Left lung (tissue), 10 donors: ENCODE data around the gene PLPP3. TPM values are rescaled to one million over a fixed set of nuclear protein-coding genes. Genes with fewer than 3 reads are reported as not detected.

ENCODE experiments used
- ATAC-seq: fragments of 200-7000 bp; cut with Tn5 transposase; one replicate; pipeline ENCODE4 v1.9.1; 2020; ENCODE audit warnings: moderate library complexity
- DNase-seq, 4 donors: peaks; one replicate each; pipeline ENCODE4 v3.0.0-alpha.2; 2013 to 2020
- H3K27ac ChIP-seq, 2 donors: fragments of 200-600 bp; sonication (generic) in 1 of 2; one replicate each; pipeline versions ENCODE4 v1.5.0 to v1.8.0; 2020 to 2021
- H3K27me3 ChIP-seq, 2 donors: fragments of 200-600 bp; sonication (generic) in 1 of 2; one replicate each; pipeline versions ENCODE4 v1.5.0 to v1.8.0; 2020 to 2021
- H3K36me3 ChIP-seq, 2 donors: fragments of 200-600 bp; sonication (generic) in 1 of 2; one replicate each; pipeline versions ENCODE4 v1.5.0 to v1.8.0; 2020 to 2021
- H3K4me1 ChIP-seq, 2 donors: fragments of 200-600 bp; one replicate each; pipeline ENCODE4 v1.8.0; 2021
- H3K4me3 ChIP-seq, 2 donors: fragments of 200-600 bp; sonication (generic) in 1 of 2; one replicate each; pipeline versions ENCODE4 v1.5.0 to v1.8.0; 2020 to 2021; ENCODE audit warnings: mild to moderate bottlenecking in 1 of 2
- H3K9me3 ChIP-seq, 2 donors: fragments of 200-600 bp; sonication (generic) in 1 of 2; one replicate each; pipeline versions ENCODE4 v1.5.0 to v1.8.0; 2020 to 2021
- intact Hi-C, 2 donors: fragments of 100-400 bp; cut with DNase I; formaldehyde crosslinking; loops; one replicate each; pipeline versions ENCODE4 v1.11.2 to v1.14.2; 2022
- polyA plus RNA-seq, 6 donors: library from polyadenylated mRNA; unstranded; fragments of 120-200 nt; gene quantifications; one replicate each; pipeline ENCODE4 v1.2.1, GENCODE V29; 2013; ENCODE audit not compliant: insufficient read length in 6 of 6
- total RNA-seq, 2 donors: library from RNA; stranded (reverse); fragmentation: NEBNext Ultra II Directional; extraction: Animal tissue kit (Norgen Biotek cat#: 25700); gene quantifications; one replicate each; pipeline ENCODE4 v1.2.1, GENCODE V29; 2021
- TF ChIP-seq, protein P1 (sequence below), 2 donors: fragments of 200-600 bp; sonication (generic) in 1 of 2; IDR thresholded peaks; one replicate each; pipeline versions ENCODE4 v1.5.0 to v1.8.0; 2021; ENCODE audit warnings: antibody characterized with exemption in 2 of 2
- donor health status: DM: no; HTN: yes; CAD: no.
- donor health status: DM: no; HTN: no; CAD: no.

PLPP3 gene
- total and polyA plus RNA-seq, 8 donors, result 44.5 to 145 (median 115) TPM

DNA sequence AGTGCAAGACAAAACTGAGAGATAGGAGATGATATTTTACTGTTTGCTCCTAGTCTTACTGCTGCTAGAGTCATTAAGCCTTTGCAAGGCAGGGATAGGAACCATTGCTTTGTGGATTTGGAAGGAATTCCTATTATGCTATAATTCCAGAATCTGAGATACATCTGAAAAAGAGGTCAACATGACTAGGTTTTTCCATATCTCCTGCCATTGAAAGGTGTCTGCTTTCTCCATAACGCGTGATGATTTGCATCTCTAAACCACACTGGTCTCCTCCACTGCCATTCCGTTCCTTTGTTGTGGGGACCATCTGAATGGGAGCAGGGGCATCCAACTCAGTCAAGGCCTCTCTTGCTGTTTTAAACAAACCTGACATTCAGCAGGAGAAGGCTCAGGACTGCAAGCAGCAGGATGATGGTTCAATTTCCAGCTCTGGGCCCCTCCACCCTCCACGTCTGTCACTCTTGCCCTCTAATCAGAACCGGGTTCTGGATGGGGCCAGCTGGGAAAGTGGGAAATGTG, 45.2 kb downstream of the PLPP3 start:
- DNase-seq (no peak), ATAC-seq (no peak)
- TF ChIP-seq, protein P1, sequence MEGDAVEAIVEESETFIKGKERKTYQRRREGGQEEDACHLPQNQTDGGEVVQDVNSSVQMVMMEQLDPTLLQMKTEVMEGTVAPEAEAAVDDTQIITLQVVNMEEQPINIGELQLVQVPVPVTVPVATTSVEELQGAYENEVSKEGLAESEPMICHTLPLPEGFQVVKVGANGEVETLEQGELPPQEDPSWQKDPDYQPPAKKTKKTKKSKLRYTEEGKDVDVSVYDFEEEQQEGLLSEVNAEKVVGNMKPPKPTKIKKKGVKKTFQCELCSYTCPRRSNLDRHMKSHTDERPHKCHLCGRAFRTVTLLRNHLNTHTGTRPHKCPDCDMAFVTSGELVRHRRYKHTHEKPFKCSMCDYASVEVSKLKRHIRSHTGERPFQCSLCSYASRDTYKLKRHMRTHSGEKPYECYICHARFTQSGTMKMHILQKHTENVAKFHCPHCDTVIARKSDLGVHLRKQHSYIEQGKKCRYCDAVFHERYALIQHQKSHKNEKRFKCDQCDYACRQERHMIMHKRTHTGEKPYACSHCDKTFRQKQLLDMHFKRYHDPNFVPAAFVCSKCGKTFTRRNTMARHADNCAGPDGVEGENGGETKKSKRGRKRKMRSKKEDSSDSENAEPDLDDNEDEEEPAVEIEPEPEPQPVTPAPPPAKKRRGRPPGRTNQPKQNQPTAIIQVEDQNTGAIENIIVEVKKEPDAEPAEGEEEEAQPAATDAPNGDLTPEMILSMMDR (IDR thresholded peaks at IDR 0.05), result no peak
- H3K27ac ChIP-seq, result no peak overlapping the region
- H3K4me1 ChIP-seq, result peaks cover 5 to 17% of the 10 kb centered on the region in 2 donors
- no peak overlapping the region for H3K4me3 ChIP-seq
- H3K27me3 ChIP-seq, result no peaks in the 10 kb centered on the region
- intact Hi-C loops, result no loop called here
- H3K36me3 ChIP-seq, result peaks cover 0 to 58% of the 10 kb centered on the region in 2 donors
- H3K9me3 ChIP-seq, result no peaks in the 10 kb centered on the region

DNA sequence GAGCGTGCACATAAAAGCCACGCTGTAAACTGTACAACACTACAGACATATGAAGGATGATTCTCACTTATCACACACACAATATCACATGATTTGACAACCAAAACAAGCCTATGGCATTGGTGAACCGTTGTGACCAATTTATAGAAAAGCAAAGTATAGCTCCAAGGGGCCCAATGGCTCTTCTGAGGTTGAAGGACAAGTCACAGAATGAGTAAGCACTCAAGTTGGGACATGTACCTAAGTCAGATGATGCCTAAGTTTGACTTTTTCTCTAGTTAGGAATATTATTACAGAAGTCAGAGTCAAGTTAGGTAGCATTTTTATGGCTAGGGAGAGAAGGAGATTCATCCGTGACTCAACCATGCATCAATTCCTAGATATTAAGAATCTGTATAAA, 45.7 kb downstream of the PLPP3 start:
- ATAC-seq (no peak), DNase-seq (no peak)
- Histone ChIP-seq H3K4me1 (peaks cover 0 to 17% of the 10 kb centered on the region in 2 donors), H3K9me3 (no peaks in the 10 kb centered on the region), H3K27ac (no peak overlapping the region), H3K36me3 (peaks cover 0 to 58% of the 10 kb centered on the region in 2 donors), H3K27me3 (no peaks in the 10 kb centered on the region), H3K4me3 (no peak overlapping the region)
- intact Hi-C loops, result no loop called here
- TF ChIP-seq, protein P1 (IDR thresholded peaks at IDR 0.05), result no peak

DNA sequence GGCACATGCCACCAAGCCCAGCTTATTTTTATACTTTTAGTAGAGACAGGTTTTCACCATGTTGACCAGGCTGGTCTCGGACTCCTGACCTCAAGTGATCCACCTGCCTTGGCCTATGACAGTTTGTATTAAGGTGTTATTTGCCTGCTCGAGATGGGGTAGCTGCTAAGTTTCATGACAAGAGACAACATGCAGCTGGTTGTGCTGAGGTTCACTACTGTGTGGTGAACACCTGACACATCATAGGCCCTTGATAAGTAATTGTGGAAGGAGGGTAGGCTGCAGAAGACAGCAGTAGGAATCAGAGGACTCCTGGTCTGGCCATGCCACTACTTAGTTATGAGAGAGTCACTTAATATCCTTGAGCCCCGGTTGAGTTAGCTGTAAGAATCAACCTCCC, 46.2 kb downstream of the PLPP3 start:
- DNase-seq (no peak), ATAC-seq (no peak)
- TF ChIP-seq, protein P1 (IDR thresholded peaks at IDR 0.05), result no peak
- Histone ChIP-seq H3K9me3 (no peaks in the 10 kb centered on the region), H3K4me1 (peaks cover 0 to 21% of the 10 kb centered on the region in 2 donors), H3K27me3 (no peaks in the 10 kb centered on the region), H3K4me3 (no peak overlapping the region), H3K27ac (no peak overlapping the region), H3K36me3 (peaks cover 0 to 58% of the 10 kb centered on the region in 2 donors)
- intact Hi-C loops, result no loop called here

DNA sequence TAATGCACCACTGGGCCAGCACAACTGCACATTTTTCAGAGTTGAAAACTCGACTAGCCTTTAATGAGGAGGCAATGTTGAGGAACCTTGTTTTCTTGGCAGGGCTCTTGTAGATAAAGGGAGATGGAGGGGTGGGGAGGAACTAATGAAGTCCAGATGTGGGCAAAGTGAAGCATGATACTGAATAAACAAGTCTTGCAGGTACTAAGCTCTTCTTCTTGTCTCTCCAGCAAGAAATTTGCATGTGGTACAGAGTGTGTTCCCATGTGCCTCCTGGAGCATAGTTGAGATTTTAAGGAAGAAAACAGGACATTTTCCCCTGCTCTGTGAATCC, 47.0 kb downstream of the PLPP3 start:
- ATAC-seq (no peak), DNase-seq (no peak)
- Histone ChIP-seq H3K4me3 (no peak overlapping the region), H3K4me1 (peaks cover 3 to 28% of the 10 kb centered on the region in 2 donors), H3K27ac (no peak overlapping the region), H3K36me3 (peaks cover 0 to 58% of the 10 kb centered on the region in 2 donors), H3K9me3 (no peaks in the 10 kb centered on the region), H3K27me3 (no peaks in the 10 kb centered on the region)
- intact Hi-C loops, result no loop called here
- TF ChIP-seq, protein P1 (IDR thresholded peaks at IDR 0.05), result no peak

DNA sequence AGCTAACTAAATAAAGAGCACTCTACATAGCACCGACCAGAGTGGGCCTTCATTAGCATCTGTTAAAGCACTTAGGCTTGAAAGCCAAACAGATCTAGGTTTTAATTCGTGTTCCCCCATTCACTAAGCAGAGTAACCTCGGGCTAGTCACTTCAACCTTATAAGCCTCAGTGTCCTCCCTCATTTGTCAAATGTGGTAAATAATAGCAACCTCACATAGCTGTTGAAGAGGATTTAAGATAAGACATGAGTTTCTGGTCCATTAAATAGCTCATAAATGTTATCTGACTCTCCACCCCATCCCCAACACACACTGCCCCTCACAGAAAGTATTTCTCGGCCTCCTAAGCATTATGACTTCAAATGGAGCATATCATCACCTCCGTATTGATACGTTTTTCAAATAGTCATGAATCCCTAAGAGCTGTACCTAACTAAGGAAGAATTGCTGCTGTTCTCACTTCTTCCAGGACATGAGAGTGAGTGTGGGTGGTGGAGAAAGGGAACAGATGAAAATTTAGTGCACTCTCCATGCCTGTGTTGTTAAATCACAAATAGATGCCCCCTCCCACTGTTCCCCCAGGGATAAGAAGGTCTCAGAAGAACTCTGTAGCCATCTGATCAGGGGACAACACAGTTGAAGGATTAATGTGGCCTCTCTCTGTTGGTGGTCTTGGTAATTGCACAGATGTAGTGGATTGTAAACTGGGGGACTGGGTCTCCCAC, 47.6 kb downstream of the PLPP3 start:
- no peak for ATAC-seq
- Histone ChIP-seq H3K36me3 (peaks cover 0 to 53% of the 10 kb centered on the region in 2 donors), H3K4me3 (no peak overlapping the region), H3K27me3 (no peaks in the 10 kb centered on the region), H3K9me3 (no peaks in the 10 kb centered on the region), H3K27ac (no peak overlapping the region), H3K4me1 (peaks cover 5 to 28% of the 10 kb centered on the region in 2 donors)
- DNase-seq, result no peak
- TF ChIP-seq, protein P1 (IDR thresholded peaks at IDR 0.05), result no peak
- intact Hi-C loops, result no loop called here
